NCI-H524 (cell line): ENCODE measurements around the gene TROAP.
"Not testable (repeated sequence)": the region's sequence is repeated elsewhere in the genome, so short reads cannot be mapped to it uniquely, and the experiment has no call there.

Experiments used
- DNase-seq, 2 experiments: peaks; one replicate each; lab custom pipeline; 2025; lab: John Stamatoyannopoulos, UW

TROAP gene, protein sequence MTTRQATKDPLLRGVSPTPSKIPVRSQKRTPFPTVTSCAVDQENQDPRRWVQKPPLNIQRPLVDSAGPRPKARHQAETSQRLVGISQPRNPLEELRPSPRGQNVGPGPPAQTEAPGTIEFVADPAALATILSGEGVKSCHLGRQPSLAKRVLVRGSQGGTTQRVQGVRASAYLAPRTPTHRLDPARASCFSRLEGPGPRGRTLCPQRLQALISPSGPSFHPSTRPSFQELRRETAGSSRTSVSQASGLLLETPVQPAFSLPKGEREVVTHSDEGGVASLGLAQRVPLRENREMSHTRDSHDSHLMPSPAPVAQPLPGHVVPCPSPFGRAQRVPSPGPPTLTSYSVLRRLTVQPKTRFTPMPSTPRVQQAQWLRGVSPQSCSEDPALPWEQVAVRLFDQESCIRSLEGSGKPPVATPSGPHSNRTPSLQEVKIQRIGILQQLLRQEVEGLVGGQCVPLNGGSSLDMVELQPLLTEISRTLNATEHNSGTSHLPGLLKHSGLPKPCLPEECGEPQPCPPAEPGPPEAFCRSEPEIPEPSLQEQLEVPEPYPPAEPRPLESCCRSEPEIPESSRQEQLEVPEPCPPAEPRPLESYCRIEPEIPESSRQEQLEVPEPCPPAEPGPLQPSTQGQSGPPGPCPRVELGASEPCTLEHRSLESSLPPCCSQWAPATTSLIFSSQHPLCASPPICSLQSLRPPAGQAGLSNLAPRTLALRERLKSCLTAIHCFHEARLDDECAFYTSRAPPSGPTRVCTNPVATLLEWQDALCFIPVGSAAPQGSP

GRCh38 chr12:49322708-49323523 is at the start of gene TROAP:
TSS of gene TROAP (plus strand) at chr12:49323255. CDS start at chr12:49323609, 354 bp downstream.
- DNase-seq, result peak; percentile 98

GRCh38 chr12:49273726-49274395 is 49.2 kb upstream of the TROAP start:
- DNase-seq, result no peak

GRCh38 chr12:49274396-49275069 is 48.5 kb upstream of the TROAP start:
- peak in 1 of 2 experiments; percentile 12 for DNase-seq

DNA sequence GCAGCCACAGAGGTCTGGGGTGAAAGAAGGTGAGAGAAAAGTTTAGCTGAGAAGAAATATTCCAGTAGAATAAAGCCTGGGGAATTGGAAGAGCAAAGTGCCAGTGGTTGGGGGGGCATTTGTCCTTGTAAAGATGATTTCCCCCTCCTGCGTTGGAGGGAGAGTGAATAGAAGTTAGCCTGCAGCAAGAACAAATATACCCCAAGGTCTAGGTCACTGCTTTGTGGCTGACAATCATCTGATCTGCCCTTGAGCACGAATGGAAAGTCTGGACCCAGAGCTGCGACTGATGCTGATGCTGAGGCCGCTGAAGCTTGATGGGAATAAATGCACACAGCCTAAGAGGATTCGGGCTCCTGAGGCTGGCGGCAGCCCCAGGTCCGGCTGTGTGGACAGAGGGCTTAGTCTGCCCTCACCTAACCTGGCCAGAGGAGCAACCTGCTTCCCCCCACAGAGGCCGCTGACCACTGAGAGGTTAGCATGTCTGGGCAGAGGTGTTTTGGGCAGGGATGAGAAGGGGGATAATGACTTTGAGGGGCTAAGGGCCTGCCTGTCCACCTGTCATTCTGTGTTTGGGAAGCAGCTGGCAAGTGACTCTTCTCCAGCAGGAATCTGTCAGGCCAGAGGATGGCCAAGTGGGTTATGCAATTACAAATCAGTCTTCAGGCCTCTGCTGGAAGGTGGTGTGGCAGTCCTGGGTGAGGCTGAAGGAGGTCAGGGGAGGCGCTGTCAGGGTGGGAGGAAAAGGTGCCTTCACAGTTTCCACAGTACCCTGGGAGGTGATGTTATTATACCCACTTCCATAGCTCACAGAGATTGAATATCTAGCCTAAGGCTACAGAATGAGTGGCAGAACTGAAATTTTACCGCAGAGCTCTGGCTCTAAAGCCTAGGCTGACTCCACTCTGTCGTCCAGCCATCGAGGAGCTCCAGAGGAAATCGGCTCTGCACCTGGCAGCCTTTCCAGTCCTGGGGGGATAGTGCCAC is 46.5 kb upstream of the TROAP start:
- DNase-seq, result peak; percentile 39 to 74

- no peak for DNase-seq
These were observed 45.6 kb upstream of the TROAP start for GRCh38 chr12:49277466-49277865.

DNA sequence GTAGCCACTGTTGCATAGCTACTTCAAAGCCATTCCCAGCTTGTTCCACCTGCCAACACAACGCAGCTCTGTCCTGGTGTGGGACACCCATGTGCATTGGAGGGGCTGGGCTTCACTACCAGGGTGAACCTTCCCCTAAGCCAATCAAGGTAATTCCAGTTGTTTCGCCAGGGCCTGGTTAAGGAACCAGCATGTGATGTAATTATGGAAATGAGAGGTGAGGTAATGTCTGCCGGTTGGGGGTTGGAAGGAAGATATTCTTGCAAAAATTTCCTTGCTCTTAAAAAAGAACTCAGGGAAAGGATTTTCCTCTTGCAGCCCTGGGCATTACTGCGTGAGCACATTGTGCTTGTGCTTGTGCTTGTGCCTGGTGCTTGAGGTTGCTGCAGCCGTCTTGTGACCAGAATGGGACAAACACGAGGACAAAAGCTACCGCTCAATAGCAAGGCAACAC is 43.3 kb upstream of the TROAP start:
- DNase-seq, result peak; percentile 64 to 89

GRCh38 chr12:49280545-49280944 is 42.5 kb upstream of the TROAP start:
- DNase-seq, result not testable (repeated sequence)

- DNase-seq, result no peak
These were observed 40.8 kb upstream of the TROAP start for GRCh38 chr12:49282302-49282701.

DNA sequence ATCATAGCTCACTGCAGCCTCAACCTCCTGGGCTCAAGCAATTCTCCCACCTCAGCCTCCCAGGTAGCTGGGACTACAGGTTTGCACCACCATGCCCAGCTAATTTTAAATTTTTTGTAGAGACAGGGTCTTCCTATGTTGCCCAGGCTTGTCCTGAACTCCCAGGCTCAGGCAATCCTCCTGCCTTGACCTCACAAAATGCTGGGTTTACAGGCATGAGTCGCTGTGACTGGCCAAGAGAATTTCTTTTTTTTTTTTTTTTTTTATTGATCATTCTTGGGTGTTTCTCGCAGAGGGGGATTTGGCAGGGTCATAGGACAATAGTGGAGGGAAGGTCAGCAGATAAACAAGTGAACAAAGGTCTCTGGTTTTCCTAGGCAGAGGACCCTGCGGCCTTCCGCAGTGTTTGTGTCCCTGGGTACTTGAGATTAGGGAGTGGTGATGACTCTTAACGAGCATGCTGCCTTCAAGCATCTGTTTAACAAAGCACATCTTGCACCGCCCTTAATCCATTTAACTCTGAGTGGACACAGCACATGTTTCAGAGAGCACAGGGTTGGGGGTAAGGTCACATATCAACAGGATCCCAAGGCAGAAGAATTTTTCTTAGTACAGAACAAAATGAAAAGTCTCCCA is 40.2 kb upstream of the TROAP start:
- DNase-seq, result not testable (repeated sequence)

DNA sequence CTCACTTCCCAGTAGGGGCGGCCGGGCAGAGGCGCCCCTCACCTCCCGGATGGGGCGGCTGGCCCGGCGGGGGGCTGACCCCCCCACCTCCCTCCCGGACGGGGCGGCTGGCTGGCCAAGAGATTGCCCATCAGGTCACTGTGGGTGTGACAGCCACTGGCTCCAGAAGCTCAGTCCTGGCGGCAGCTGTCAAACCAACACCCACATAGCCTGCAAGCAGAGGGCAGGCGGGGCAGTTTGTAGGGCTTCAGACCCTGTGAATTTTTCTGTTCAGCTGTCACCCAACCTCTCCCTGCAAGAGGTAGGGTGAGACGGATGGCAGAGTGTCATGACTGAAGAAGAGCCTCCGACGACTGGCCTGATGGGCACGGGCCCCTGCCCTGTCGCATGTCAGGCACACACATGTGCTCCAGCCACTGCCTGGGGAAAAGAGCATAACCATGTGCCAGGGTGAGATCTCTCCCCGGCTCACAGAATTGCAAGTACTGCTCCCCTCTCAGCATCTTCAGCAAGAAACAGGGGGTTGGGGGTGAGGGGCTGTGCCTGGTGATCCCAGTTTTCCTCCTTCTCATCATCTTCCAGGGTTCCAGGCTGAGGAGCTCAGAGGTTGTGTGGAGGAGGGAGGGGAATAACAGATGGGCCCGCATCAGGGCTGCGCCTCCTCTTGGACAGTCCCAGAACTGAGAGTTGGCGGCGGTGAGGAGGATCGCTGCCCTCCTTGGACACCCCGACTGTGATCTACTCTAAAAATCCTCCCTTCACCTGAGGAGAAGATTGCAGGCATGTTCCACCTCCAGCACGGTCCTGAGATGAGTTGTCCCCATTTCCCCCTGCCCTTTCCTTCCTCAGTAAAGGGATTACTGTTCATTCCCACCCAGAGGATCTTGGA is 39.3 kb upstream of the TROAP start:
- peak in 1 of 2 experiments; percentile 60 for DNase-seq

GRCh38 chr12:49284672-49285071 is 38.4 kb upstream of the TROAP start:
- DNase-seq, result no peak

DNA sequence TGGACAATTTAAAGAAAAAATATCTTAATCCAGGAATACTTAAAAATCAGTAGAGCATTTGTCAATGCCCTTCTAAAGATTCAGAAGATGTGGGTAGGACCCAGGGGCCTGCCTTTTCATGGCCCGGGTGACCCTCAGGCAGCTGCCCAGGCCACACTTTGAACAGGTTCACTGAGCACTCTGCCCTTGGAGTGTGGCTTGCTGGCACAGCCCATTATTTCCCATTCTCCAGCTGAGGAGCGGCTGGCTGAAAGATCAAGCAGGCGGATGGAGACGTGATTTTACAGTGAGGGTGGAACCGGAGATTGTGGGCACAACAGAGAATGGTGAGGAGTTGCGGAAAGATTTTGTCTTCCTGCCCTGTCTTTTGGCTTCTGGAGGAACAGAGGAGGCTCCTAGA is 35.2 kb upstream of the TROAP start:
- DNase-seq, result no peak

DNA sequence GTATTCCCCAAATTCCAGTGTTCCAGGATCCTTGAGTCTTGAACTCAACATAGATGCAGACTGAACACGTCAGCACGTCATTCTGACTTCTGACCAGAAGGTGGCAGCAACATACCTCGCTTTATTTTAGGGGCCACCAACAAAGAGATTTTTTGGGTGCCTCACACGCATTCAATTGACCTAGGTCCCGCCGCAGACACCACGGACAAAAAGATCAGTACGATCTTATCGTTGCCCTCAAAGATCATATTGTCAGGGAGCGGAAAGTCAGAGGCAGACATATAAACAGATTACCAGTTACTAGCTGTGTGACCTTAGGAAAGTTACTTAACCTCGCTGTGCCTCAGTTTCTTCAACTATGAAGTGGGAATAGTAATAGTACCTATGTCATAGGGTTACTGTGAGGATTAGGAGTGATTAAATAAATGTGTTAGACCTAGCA is 34.6 kb upstream of the TROAP start:
- peak in 1 of 2 experiments; percentile 48 for DNase-seq

- DNase-seq, result no peak
These were observed 34.0 kb upstream of the TROAP start for GRCh38 chr12:49288922-49289555.

GRCh38 chr12:49292729-49293055 is 30.4 kb upstream of the TROAP start:
- peak; percentile 70 to 80 for DNase-seq

DNA sequence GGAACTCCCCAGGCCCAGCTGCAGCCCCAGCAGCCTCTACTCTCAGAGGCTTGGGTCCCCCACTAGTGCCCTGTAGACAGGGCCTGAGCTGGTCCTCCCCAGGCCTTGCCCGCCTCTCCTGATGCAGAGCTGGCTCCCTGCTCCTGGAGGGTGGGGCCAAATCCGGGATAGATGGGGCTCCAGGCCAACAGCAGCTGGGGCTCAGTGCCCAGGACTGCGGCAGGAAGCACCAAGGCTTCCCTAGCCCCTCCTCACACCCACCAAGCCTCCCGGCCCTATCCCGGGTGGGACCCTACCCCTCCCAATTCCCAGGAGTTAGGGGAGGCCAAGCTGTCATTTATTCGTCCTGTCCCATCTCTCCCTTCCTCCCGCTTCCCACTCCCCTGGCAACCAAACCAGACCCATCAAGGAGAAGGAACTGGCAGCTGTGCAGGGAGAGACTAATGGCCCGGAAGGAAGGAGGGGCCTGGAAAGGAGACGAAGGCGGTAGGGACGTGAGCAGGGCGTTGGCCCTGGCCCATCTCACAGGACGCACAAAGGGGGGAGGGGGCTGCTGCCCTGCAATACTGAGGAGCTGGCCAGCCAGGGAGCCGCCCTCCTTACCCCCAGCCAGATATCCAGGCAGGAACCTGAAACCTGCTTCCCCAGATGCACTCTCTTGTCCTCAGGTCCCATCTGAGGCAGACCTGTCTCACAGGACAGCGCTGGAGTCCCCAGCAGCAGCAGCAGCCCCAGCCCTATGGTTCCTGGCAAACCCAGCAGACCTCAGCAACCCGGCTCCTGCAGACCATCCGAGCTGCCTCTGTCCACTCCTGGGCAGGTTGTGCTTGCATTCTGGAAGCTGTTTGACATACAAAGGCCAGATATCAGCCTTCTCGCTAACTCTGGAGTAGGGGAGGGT is 29.7 kb upstream of the TROAP start:
- peak; percentile 70 to 80 for DNase-seq
